IPS-NIHi7 (cell line): ENCODE measurements around the gene SEC14L2.
"Not testable (repeated sequence)": the region's sequence is repeated elsewhere in the genome, so short reads cannot be mapped to it uniquely, and the experiment has no call there.

Source experiments
- DNase-seq: peaks from one replicate; pipeline ENCODE4 v3.0.0; 2012; ENCODE audit warnings: mixed read lengths; ENCODE audit errors: extremely low spot score

SEC14L2 gene

DNA sequence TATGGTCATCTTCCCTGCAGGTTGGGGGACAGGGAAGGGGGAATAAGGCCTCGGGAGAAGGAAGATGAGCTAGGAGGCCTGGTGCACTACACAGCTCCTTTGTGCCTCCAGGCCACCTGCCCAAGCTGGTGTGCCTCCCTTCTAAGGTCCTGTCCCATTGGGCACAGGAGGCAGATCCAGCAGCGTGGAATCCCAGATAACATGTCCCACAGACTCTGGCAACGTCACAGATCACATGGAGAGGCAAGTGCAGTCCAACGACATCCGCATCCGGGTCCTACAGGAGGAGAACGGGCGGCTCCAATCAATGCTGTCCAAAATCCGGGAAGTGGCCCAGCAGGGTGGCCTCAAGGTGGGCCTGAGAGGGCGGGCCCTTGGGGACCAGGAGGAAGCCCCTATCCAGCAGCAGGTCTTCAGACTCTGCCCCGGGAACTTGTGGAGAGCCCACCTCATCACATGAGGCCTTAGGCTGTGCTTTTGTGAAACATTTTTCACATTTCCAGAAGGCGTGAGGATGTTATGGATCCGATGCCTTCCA, 21.4 kb upstream of the SEC14L2 start:
- DNase-seq: no peak

DNA sequence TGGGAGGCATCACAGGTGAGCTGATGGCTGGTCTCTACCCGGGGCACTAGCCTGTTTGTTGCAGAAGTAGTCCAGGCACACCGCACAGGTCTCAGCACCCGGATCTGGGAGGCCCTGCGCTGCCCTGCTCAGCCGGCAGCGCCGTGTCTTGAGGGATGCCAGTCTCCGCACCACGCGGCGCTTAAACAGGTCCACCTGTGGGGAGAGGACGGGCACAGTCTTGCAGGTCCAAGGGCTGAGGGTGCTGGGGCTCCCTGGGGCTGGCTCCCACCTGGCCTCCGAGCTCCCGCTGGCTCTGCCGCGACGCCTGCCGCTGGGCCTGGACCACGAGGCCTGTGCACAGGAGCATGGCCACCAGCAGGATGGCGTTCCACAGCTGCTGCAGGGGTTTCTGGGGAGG, 16.8 kb upstream of the SEC14L2 start:
- DNase-seq: no peak

DNA sequence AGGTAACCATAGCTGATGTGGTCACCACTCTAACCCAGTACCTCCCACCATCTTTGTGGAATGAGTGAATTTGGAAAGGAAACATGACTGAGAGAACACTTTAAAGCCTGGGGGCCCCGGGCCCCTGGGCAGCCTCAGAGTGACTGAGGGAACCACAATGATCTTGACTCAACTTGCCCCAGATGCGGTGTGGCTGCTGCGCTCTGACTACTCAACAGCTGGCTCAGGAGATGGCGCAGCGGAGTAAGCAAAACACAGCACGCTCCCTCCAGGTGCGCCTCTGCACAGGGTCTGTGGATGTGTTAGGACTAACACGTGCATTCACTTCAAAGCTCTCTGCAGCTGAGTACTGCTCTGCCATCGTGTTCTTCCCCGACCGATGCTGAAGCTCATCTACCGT, 15.6 kb upstream of the SEC14L2 start:
- DNase-seq: no peak

DNA sequence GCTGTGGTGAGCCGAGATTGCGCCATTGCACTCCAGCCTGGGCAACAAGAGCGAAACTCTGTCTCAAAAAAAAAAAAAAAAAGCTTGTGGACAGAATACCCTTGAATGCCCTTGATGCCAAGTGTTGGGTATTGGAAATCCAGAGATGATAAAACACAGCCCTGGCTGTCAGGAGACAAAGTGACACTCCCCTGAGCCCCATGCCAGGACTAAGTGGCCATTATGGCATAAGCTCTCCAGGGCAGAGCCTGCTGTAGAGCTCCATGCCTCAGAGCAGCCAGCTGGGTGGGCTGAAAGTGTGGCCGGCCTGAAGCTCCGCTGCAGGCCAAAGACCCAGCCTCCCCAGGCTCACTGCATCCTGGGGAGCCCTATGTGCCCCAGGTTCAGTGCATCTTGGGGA, 14.5 kb upstream of the SEC14L2 start:
- no peak for DNase-seq

DNA sequence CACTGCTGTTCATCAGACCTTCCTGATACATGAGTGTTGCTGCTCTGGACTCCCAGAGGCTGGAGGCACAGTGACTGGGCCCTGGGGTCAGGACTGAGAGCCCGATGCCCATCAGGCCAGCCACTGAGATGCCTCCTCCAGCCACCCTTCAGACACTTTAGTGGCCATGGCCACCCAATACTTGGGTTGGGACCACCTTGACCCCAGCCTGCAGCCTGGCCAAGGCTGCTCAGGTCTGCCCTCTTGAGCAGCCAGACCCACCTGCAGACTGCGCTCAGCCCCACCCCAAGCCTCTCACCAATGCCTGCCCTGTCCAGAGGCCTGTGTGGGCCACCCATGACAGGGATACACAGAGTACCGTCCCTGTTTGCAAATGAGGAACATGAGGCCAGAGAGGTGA, 13.8 kb upstream of the SEC14L2 start:
- no peak for DNase-seq

DNA sequence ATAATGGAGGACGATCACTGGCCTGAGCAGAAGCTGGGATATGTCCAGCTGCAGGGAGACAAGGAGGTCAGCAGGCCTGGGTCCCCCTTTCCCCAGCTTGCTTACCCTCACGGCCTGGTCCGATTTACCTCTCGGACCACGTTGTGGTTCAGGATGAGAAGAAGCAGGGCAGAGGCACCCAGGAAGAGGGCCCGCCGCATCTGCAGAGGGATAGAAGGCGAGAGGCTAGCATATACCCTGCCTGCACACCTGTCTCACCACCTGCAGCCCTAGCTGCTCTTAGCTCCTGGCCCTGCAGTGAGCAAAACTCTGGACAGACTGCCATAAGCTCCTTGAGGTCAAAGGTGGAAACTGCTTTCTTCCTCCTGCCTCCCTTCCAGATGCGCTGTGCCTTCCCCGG, 10.9 kb upstream of the SEC14L2 start:
- no peak for DNase-seq

DNA sequence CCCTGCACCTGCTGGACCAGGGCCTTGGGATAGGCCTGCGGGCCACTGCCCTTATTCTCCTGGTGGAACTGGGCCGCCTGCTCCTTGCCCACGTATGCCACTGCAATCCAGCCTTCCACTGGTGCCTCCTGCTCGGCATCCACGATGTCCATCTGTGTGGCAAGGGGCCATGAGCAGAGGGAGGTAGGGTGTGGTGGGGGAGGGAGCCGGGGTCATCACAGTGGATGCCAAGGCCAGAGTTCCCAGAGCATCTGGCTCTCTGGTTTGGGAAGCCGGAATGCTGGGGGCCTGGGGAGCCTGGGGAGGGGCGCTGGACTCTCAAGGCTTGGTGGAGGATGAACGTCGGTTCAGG, 10.2 kb upstream of the SEC14L2 start:
- DNase-seq: no peak

DNA sequence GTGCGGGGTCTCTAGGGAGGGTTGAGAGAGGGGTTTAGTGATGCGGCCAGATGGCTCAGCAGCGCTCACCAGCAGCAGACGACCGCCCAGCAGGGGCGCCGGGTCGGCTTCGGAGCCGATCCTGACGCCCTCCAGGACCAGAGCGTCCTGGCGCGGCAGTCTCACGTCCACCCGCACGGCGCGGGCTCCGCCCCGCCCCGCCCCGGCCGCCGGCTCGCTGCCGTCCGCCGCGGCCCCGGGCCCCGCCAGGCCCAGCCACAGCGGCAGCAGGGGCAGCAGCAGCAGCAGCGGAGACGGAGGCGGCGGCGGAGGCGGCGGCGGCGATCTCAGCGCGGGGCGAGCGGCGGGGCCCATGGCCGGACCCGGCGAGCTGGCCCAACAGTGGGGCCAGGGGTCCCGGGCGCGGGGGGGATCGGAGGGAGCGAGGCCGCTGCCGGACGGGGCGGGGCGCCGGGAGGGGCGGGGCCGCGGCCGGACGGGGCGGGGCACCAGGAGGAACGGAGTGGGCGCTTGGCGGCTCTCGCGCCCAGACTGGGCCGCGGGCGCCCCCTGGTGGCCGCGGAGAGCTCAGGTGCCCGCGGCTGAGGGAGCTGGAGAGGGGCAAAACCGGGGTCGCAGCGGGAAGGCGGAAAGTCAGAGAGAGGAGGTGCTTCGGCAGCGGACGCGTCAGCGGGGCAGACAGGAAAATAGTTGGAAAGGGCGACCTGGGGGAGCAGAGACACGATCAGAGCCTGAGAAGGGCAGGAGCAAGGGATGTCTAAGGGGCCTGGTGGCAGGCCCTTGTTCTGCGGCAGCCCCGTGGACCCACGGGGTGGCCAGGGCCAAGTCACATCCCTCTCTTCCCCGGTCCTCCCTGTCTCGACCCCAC, 9.6 kb upstream of the SEC14L2 start, which contains the start of gene RNF215:
TSS of gene RNF215 (minus strand) at position 452 of the 868 bp plus-strand sequence. CDS start at position 354, 98 bp downstream.
- peak; percentile 96 for DNase-seq

DNA sequence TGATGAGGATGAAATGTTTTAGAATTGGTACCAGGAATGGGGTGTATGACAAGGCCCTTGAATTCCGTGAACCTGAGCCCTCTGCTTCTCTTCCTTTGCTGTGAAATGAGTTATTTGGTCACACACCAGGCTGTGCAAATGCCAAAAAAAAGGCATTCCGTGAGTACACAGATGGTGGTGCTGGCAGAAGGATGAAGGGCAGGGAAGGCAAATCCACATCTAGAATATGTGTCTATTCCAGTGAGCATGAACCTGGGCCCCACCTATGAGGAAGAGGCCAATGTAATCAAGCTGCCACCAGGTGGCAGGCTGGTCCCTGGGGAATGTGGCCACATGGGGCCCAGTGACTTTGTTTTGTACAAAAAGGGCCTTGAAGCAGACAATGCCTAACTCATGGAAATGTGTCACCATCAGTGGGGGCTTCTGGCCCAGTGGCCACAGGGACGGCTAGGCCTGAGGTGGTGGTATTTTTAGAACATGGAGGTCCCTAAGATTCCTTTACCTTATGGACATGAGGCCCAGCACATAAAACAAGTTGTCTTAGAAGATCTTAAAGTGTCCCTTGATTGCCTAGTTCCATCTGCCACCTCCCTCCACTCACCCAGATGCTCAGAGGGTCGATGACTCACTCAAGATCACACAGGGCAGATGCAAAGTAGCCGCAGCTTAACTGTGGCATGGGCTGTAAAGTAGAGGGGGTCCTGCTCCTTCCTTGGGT, 5.7 kb upstream of the SEC14L2 start:
- peak; percentile 75 for DNase-seq

DNA sequence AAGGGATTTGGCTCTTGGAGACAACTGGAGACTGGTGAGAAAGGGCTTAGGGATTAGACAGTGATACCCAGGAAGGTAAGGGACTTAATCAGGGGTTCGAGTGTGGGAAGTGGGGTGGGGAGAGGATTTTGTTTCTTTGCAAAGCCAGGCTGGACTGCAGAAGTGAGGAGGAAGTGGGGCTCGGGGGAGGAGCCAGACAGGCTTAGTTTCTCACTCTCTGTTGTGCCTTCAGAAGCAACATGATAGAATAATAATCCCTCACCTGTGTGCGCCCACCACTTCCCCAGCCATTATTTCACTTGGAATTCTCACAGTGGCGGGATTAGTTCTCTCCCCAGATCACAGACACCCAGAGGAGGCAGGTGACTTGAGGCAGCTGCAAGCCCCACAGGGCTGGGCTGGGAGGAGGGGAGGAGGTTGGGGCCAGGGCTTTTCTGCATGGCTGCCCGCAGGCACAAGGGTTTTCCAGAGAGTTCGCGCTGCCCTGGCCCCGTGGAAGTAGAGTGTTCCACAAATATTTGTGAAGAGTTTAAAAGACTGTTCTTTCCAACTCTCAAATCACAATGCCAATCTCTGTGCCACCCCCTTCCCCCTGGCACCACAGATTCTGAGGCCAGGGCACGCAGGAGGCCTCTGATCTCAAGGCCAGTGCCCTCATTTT, 4.0 kb upstream of the SEC14L2 start:
- no peak for DNase-seq

DNA sequence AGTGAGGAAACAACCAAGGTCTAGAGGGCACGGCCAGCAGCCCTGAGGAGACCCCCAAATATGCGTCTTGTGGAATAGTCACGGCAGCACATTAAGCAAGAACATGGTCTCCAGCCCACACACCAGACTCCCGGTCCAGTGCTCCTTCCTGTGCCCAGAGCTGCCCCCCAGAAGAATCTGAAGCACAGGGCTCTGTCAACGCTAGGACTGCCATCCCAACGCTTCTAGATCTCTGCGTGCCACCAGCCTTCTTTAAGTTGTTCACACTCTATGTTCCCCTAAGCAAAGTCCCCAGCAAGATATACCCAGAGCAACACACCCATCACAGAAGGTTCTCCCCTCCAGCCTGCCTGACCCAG, 3.5 kb upstream of the SEC14L2 start:
- no peak for DNase-seq

DNA sequence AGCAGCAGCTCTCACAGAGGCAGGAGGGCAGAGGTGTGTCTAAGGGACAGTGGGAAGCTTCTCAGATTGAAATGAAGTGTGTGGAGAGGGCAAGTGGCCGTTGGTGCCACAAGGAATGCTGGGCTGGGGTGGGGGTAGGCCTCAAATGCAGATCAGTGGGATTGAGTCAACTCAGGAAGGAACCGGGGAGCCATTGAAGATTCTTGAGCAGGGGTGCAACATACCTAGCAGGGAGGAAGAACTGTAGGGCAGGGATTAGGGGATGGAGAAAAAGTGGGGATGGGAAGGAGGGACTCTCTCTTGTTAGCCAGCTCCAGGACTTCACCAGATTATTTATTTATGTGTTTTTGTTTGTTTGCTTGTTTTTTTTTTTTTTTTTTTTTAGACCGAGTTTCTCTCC, 2.9 kb upstream of the SEC14L2 start:
- no peak for DNase-seq

DNA sequence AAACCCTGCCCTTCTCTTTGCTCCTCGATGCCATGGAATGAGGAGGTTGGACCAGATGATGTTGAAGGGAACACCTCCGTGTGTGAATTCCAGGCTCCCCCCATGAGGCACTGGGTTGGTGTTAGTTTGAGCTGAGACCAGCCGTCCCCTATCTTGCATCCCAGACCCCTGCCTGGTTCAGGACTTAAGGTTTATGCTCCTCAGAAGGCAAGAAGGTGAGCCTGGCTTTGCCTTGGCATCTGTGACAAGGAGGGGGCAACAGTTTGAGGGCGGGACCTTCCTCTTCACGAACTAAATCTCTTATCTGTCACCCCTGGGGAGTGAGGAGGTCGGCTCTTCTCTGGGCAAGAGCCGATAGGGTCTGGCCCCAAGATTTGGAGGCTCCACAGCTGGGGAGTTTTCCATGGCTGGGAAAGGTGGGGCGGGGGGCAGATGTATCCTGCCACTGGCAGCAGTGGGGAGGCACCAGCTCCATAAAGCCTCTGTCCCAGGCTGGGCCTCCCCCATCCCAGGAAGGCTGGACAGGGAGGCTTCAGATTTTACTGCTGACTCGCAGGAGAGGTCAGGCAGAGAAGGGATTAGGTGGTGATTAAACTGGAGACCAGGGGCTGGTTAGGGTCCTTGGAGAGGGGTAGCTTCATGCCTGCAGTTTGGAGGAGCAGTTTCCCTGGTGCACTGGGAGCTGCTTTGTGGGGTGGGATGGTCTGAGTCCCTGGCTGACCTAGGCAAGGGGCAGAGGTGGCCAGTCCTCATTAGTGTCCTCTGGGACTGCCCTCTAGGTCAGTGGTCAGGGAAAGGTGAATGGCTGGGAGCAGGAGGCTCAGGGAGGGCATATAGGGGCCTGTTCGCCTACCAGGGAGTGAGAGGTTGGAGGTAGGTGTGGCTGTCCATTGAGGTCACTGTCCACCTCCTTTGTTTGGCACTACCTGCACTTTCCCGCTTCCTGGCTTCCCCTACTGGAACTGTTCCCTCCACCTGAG, 1.1 kb downstream of the SEC14L2 start:
- no peak for DNase-seq

DNA sequence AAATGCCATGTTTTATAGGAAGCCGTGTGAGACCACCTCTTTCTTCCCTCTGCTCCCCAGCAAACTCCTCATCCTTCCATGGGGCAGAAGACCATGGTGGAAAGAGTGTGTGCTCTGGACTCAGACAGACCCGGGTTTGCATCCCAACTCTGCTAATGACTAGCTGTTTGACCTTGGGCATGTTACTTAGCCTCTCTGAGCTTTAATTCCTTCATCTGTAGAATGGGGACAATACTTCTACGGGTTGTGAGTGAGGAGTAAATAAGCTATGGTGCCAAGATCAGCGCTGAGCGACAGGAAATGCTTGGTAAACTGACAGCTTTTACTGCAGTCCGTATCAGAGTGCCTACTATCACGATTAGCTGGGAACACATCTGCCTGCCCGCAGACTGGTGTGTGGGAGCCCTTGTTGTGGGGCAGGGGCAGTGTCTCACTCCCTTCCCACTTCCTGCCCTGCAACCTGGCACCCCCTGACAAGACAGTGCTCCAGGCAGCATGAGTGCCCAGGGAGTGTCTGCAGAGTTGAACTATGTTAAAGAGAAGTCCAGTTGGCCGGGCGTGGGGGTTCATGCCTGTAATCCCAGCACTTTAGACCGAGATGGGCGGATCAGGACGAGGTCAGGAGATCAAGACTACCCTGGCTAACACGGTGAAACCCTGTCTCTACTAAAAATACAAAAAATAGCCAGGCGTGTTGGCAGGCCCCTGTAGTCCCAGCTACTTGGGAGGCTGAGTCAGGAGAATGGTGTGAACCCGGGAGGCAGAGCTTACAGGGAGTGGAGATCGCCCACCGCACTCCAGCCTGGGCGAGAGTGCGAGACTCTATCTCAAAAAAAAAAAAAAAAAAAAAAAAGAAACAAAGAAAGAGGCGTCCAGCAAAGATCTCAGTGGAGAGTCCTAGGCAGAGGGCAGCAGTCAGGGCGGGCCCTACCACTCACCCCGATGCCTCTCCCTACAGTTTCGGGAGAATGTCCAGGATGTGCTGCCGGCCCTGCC, 2.2 kb downstream of the SEC14L2 start:
- DNase-seq: no peak

DNA sequence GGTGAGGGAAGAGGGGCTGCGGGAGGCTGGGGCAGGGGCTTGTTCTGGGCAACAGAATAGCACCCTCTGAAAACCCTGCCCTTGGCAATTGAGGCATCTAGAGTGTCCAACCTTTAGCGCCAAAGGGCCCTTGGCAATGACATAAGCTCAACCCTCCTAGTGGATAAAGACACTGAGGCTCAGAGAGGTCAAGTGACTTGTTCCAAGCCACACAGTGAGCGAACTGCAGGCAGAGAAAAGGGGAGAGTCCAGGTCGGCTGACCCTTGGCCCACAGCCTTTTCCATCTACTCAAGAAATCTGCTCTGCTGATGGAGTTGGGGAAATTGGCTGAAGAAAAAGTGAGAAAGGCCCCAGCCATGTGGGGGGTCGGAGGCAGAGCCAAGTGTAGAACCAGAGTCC, 2.9 kb downstream of the SEC14L2 start:
- DNase-seq: no peak

DNA sequence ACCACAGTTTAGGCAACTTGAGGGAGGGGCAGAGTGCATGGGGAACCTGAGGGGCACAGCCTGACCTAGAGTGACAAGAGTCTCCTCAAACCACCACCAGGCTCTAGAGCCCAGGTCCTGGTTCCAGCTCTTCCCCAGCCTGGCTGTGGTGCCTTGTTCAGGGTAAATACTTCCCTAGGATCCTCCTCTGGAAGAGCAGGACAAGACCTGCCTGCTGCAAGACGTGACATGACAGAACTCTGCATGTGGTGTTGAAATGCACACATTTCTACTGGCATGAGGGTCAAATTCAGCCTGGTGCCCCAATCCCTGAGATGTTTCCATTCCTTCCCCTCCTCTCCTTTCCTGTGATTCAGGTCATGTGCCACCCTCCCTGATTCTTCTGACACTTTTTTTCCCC, 3.3 kb downstream of the SEC14L2 start:
- no peak for DNase-seq

DNA sequence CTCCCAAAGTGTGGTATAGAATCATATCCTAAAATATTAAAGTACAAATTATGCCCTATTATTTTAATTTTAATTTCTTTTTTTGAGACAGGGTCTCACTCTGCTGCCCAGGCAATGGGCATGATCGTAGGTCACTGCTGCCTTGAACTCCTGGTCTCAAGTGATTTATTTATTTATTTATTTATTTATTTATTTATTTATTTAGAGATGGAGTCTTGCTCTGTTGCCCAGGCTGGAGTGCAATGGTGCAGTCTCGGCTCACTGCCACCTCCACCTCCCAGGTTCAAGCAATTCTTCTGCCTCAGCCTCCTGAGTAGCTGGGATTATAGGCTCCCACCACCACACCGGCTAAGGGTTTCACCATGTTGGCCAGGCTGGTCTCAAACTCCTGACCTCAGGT, 4.2 kb downstream of the SEC14L2 start:
- DNase-seq: not testable (repeated sequence)

DNA sequence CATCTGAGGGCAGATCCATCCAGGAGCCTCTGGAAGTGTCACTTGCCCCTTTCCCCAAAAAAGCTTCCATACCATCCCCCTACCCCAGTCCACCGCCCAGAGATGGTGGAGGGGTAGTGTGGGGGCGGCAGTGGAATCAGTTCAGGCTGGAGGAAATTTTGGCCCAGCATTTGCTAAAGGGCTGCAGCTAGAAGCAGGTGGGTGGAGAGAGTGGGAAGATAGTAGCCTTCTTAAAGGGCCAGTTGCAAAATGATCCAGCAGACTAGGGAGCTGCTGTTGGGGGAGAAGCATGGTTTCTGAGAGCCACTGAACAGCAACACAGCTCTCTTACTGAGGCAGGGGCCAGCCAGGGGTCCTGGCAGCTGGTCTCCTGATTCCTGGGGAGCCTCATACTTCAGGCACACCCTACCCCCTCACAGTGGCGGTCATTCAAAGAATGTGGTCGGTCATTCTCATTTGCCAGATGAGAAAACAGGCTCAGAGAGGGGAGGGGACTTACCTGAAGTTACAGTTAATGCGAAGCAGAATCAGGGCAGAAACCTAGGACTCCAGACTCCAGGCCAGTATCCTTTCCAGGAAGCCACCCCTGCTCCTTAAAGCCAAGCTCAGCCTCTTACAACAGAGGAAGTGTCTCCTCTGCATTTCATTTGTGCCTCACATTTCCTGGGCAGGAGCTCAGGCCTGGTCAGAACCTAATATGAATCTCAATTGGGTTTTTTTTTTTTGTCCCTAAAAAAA, 5.4 kb downstream of the SEC14L2 start:
- peak; percentile 60 for DNase-seq

DNA sequence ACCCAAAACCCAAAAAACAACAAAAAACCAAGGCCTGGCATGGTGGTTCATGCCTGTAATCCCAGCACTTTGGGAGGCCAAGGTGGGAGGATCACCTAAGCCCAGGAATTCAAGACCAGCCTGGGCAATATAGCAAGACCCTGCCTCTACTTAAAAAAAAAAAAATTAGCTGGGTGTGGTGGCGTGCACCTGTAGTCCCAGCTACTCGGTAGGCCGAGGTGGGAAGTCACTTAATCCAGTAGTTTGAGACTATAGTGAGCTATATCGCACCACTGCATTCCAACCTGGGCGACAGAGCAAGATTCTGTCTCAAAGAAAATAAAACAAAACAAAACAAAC, 5.9 kb downstream of the SEC14L2 start:
- DNase-seq: not testable (repeated sequence)
